NT2/D1 (cell line): ENCODE data around the gene SPOCK2.

Source experiments
- SUZ12 ChIP-seq: IDR thresholded peaks from 2 replicates; pipeline ENCODE4 v1.6.1; 2011; ENCODE audit not compliant: insufficient read length, insufficient read depth; ENCODE audit errors: extremely low read depth
- ZNF274 ChIP-seq: IDR thresholded peaks from 2 replicates; pipeline ENCODE4 v1.6.1; 2011; ENCODE audit warnings: mild to moderate bottlenecking, low read depth, low read length

- TF ChIP-seq SUZ12: no peak
- TF ChIP-seq ZNF274: no peak
Measured at GRCh38 chr10:72049472-72049871, 38.9 kb downstream of the SPOCK2 start.
